Lower leg skin (tissue), 4 donors: Measurements from ENCODE around the gene ROS1. TPM values are rescaled to one million over a fixed set of nuclear protein-coding genes. Genes with fewer than 3 reads are reported as not detected.

Source experiments
- DNase-seq, 2 donors: peaks; one replicate each; pipeline ENCODE4 v3.0.0-alpha.2; 2019; ENCODE audit warnings: low spot score in 2 of 2
- H3K4me3 ChIP-seq: fragments of 200-600 bp; sonication (generic); 2 replicates; pipeline ENCODE4 v1.5.1; 2017; ENCODE audit warnings: mild to moderate bottlenecking, low read depth; ENCODE audit not compliant: poor library complexity, severe bottlenecking
- CTCF ChIP-seq, 3 donors: fragments of 450-650 bp; IDR thresholded peaks; one replicate each; pipeline ENCODE4 v1.5.1; 2016; ENCODE audit warnings: antibody characterized with exemption in 3 of 3, mild to moderate bottlenecking in 3 of 3, moderate library complexity in 2 of 3
- POLR2A ChIP-seq, 2 donors: fragments of 450-650 bp; IDR thresholded peaks; one replicate each; pipeline ENCODE4 v1.6.1; 2016 to 2017; ENCODE audit warnings: antibody characterized with exemption in 2 of 2, mild to moderate bottlenecking in 1 of 2, moderate library complexity in 1 of 2
- WGBS, 2 donors: methylation state at CpG; one replicate each; pipeline ENCODE4 v1.1.5; 2018; 5-methylcytosine and 5-hydroxymethylcytosine counted together
- intact Hi-C: fragments of 100-400 bp; cut with DNase I; formaldehyde crosslinking; loops from one replicate; pipeline ENCODE4 v1.15.0; 2023; ENCODE audit warnings: low total_unique reads
- total RNA-seq, 4 donors: library from RNA; depleted of rRNA; stranded (reverse); fragments of >200 nt; gene quantifications; one replicate each; pipeline ENCODE4 v1.1.0, GENCODE V29; 2016

Gene ROS1
- total RNA-seq, 4 donors from 2014 or later = 0.11 to 1.3 (median 0.78) TPM

GRCh38 chr6:117303323-117303722, 122.4 kb downstream of the ROS1 start:
- 46 to 62% methylated on average over 3 of the region's 3 CpGs for WGBS, 2 donors
- no peak for DNase-seq
- no peak overlapping the region for H3K4me3 ChIP-seq
- intact Hi-C loops = no loop called here
- no peak for TF ChIP-seq POLR2A (IDR thresholded peaks at IDR 0.05)
- no peak for TF ChIP-seq CTCF (IDR thresholded peaks at IDR 0.05)

GRCh38 chr6:117298941-117299340, 126.8 kb downstream of the ROS1 start:
- H3K4me3 ChIP-seq = no peak overlapping the region
- DNase-seq = no peak
- 93 to 95% methylated on average over 3 of the region's 3 CpGs for WGBS, 2 donors
- intact Hi-C loops = no loop called here
- TF ChIP-seq POLR2A (IDR thresholded peaks at IDR 0.05) = no peak

- DNase-seq = no peak
- TF ChIP-seq CTCF (IDR thresholded peaks at IDR 0.05) (no peak), POLR2A (IDR thresholded peaks at IDR 0.05) (no peak)
- intact Hi-C loops = no loop called here
- no peak overlapping the region for H3K4me3 ChIP-seq
- WGBS, 2 donors = 68 to 73% methylated on average over 3 of the region's 3 CpGs
These were observed 135.4 kb downstream of the ROS1 start for GRCh38 chr6:117290173-117290846.

- TF ChIP-seq CTCF (IDR thresholded peaks at IDR 0.05) (no peak), POLR2A (IDR thresholded peaks at IDR 0.05) (no peak)
- intact Hi-C loops = no loop called here
- WGBS, 2 donors = 76 to 79% methylated on average over 3 of the region's 3 CpGs
- DNase-seq = no peak
- no peak overlapping the region for H3K4me3 ChIP-seq
These were observed 137.5 kb downstream of the ROS1 start for GRCh38 chr6:117288083-117288715.

GRCh38 chr6:117280922-117281321, 144.8 kb downstream of the ROS1 start:
- no peak for TF ChIP-seq CTCF (IDR thresholded peaks at IDR 0.05)
- TF ChIP-seq POLR2A (IDR thresholded peaks at IDR 0.05) = no peak
- DNase-seq = no peak
- WGBS, 2 donors = 71 to 80% methylated on average over 3 of the region's 3 CpGs
- no peak overlapping the region for H3K4me3 ChIP-seq
- intact Hi-C loops = no loop called here

- 75 to 78% methylated on average over 10 of the region's 10 CpGs for whole genome bisulfite sequencing, 2 donors
- no peak for DNase-seq
- TF ChIP-seq POLR2A (IDR thresholded peaks at IDR 0.05) = no peak
- no peak for TF ChIP-seq CTCF (IDR thresholded peaks at IDR 0.05)
- intact Hi-C loops = no loop called here
- H3K4me3 ChIP-seq = no peak overlapping the region
These were observed 148.9 kb downstream of the ROS1 start for GRCh38 chr6:117276778-117277316.
